Loucy (cell line): ENCODE measurements around the gene AQP12B.
"Not testable (repeated sequence)": the region's sequence is repeated elsewhere in the genome, so short reads cannot be mapped to it uniquely, and the experiment has no call there.

Experiments used
- H2AFZ ChIP-seq: fragments of 200-600 bp; sonication (generic); 2 replicates; pipeline ENCODE4 v1.6.0; 2016; ENCODE audit warnings: antibody characterized with exemption, mild to moderate bottlenecking, low read length, moderate library complexity
- H3F3A ChIP-seq: fragments of 200-600 bp; 2 replicates; pipeline ENCODE4 v1.6.0; 2016; ENCODE audit warnings: antibody characterized with exemption, low read depth, mild to moderate bottlenecking
- H3K27me3 ChIP-seq: fragments of 200-600 bp; sonication (generic); 2 replicates; pipeline ENCODE4 v1.6.1; 2014; ENCODE audit warnings: low read length, mild to moderate bottlenecking; ENCODE audit not compliant: insufficient read depth, poor library complexity, severe bottlenecking
- H3K36me3 ChIP-seq: fragments of 200-600 bp; sonication (generic); 2 replicates; pipeline ENCODE4 v1.6.1; 2016; ENCODE audit warnings: low read length; ENCODE audit not compliant: insufficient read depth
- H3K4me1 ChIP-seq: fragments of 200-600 bp; sonication (generic); 2 replicates; pipeline ENCODE4 v1.5.1; 2014; ENCODE audit warnings: low read length, mild to moderate bottlenecking; ENCODE audit not compliant: insufficient read depth, poor library complexity, severe bottlenecking
- H3K4me2 ChIP-seq: fragments of 200-600 bp; sonication (generic); 2 replicates; pipeline ENCODE4 v1.6.0; 2014; ENCODE audit warnings: antibody characterized with exemption, low read length, low read depth, mild to moderate bottlenecking; ENCODE audit not compliant: poor library complexity, severe bottlenecking
- H3K4me3 ChIP-seq: fragments of 200-600 bp; sonication (generic); 2 replicates; pipeline ENCODE4 v1.5.1; 2014; ENCODE audit warnings: low read length, mild to moderate bottlenecking, mixed read lengths; ENCODE audit not compliant: poor library complexity, severe bottlenecking
- H3K79me2 ChIP-seq: fragments of 200-600 bp; sonication (generic); 2 replicates; pipeline ENCODE4 v1.6.1; 2014; ENCODE audit warnings: low read length; ENCODE audit not compliant: insufficient read depth
- H3K9ac ChIP-seq: fragments of 200-600 bp; sonication (generic); 2 replicates; pipeline ENCODE4 v1.6.0; 2014; ENCODE audit warnings: mild to moderate bottlenecking, low read depth, low read length, moderate library complexity; ENCODE audit not compliant: poor library complexity, severe bottlenecking
- H3K9me2 ChIP-seq: fragments of 200-600 bp; sonication (generic); replicated peaks from 2 replicates; pipeline ENCODE4 v1.6.1; 2016; ENCODE audit warnings: low read depth, low read length, mixed read lengths
- H3K9me3 ChIP-seq: fragments of 200-600 bp; sonication (generic); 2 replicates; pipeline ENCODE4 v1.6.1; 2014; ENCODE audit warnings: mild to moderate bottlenecking, antibody characterized with exemption, low read length, low read depth; ENCODE audit not compliant: insufficient read depth
- H4K20me1 ChIP-seq: fragments of 200-600 bp; sonication (generic); 2 replicates; pipeline ENCODE4 v1.6.0; 2014; ENCODE audit warnings: antibody characterized with exemption, low read length, mild to moderate bottlenecking; ENCODE audit not compliant: insufficient read depth, poor library complexity, severe bottlenecking
- CTCF ChIP-seq: fragments of 200-600 bp; sonication (generic); conservative IDR thresholded peaks from 2 replicates; pipeline ENCODE4 v1.5.1; 2014; ENCODE audit warnings: mild to moderate bottlenecking, antibody characterized with exemption, low read length
- EZH2phosphoT487 ChIP-seq: fragments of 200-600 bp; IDR thresholded peaks from 2 replicates; pipeline ENCODE4 v1.6.1; 2018; ENCODE audit warnings: antibody characterized with exemption, mild to moderate bottlenecking, moderate library complexity, borderline replicate concordance

Gene AQP12B

GRCh38 chr2:240662681-240663080, 20.0 kb downstream of the AQP12B start:
- H2AFZ ChIP-seq, result no peak overlapping the region
- TF ChIP-seq CTCF (no peak), EZH2phosphoT487 (no peak)
- H3K27me3 ChIP-seq, result no peaks in the 10 kb centered on the region
- no peaks in the 10 kb centered on the region for H4K20me1 ChIP-seq
- H3K9ac ChIP-seq, result no peak overlapping the region
- no peaks in the 10 kb centered on the region for H3K9me2 ChIP-seq
- H3K79me2 ChIP-seq, result no peaks in the 10 kb centered on the region
- H3K36me3 ChIP-seq, result no peaks in the 10 kb centered on the region
- no peak overlapping the region for H3K4me2 ChIP-seq
- H3K4me3 ChIP-seq, result no peak overlapping the region
- 0 out of 2 replicates have a peak, but pooled peaks cover 3% of the 10 kb centered on the region for H3K9me3 ChIP-seq
- H3F3A ChIP-seq, result no peaks in the 10 kb centered on the region
- H3K4me1 ChIP-seq, result no peaks in the 10 kb centered on the region

- not testable (repeated sequence) for H3K4me2 ChIP-seq, H4K20me1 ChIP-seq, H3K36me3 ChIP-seq, H2AFZ ChIP-seq, H3K27me3 ChIP-seq, H3K9ac ChIP-seq, H3K79me2 ChIP-seq, H3K4me3 ChIP-seq, H3K9me2 ChIP-seq, H3K4me1 ChIP-seq, H3K9me3 ChIP-seq, H3F3A ChIP-seq
Observed at GRCh38 chr2:240659883-240660282, 22.8 kb downstream of the AQP12B start.

- H3K4me2 ChIP-seq, result no peak overlapping the region
- no peak overlapping the region for H3K4me3 ChIP-seq
- peaks cover 6% of the 10 kb centered on the region; the same call in 1 of the 2 replicates for H3K9me3 ChIP-seq
- H2AFZ ChIP-seq, result no peak overlapping the region
- H3K36me3 ChIP-seq, result no peaks in the 10 kb centered on the region
- TF ChIP-seq EZH2phosphoT487, result no peak
- TF ChIP-seq CTCF, result no peak
- no peaks in the 10 kb centered on the region for H3K9me2 ChIP-seq
- no peaks in the 10 kb centered on the region for H3K79me2 ChIP-seq
- no peak overlapping the region for H3K9ac ChIP-seq
- H3K4me1 ChIP-seq, result no peaks in the 10 kb centered on the region
- H3K27me3 ChIP-seq, result no peaks in the 10 kb centered on the region
- no peaks in the 10 kb centered on the region for H3F3A ChIP-seq
- H4K20me1 ChIP-seq, result no peaks in the 10 kb centered on the region
Observed at GRCh38 chr2:240655931-240656886, 26.5 kb downstream of the AQP12B start.
